A549 (cell line): ENCODE measurements around the gene WNT5B. TPM values are rescaled to one million over a fixed set of nuclear protein-coding genes. Genes with fewer than 3 reads are reported as not detected.

Experiments used
- ATAC-seq, 2 experiments: fragments of 200-7000 bp in 1 of 2; fragments of >200 bp in 1 of 2; cut with Nextera tagmentation in 1 of 2; cut with Tn5 transposase in 1 of 2; 3 replicates each; pipeline versions ENCODE4 v1.8.0 to v1.9.1; 2018 to 2020; ENCODE audit warnings: mild to moderate bottlenecking in 1 of 2, moderate library complexity in 1 of 2
- CTCF ChIA-PET: fragments of 300-600 bp; sonication (Branson Sonifier 250); formaldehyde crosslinking; extraction: SDS; loops from one replicate; lab custom pipeline; 2021; ENCODE audit warnings: antibody characterized with exemption, inconsistent platforms; lab: Yijun Ruan, JAX
- POLR2A ChIA-PET: fragments of 350-600 bp; formaldehyde crosslinking; extraction: SDS; loops from one replicate; lab custom pipeline; 2021; ENCODE audit warnings: antibody characterized with exemption, inconsistent platforms; lab: Yijun Ruan, JAX
- DNase-seq, 2 experiments: peaks; one replicate each; pipeline versions ENCODE4 v3.0.0 to v3.0.0-alpha.2; 2011 to 2016; ENCODE audit warnings: low read depth in 1 of 2, low spot score in 1 of 2
- FAIRE-seq: peaks from 2 replicates; lab custom pipeline; 2011; peaks lifted over from hg19 to GRCh38; lab: Jason Lieb, UNC
- H3K27ac ChIP-seq, 2 experiments: fragments of >200 bp; sonication (Bioruptor Twin); formaldehyde crosslinking; 3 replicates each; pipeline ENCODE4 v1.5.1; 2016 to 2017
- H3K4me1 ChIP-seq: fragments of >200 bp; sonication (Bioruptor Twin); formaldehyde crosslinking; 3 replicates; pipeline ENCODE4 v1.6.1; 2016
- H3K4me2 ChIP-seq: fragments of >200 bp; sonication (Bioruptor Twin); formaldehyde crosslinking; 3 replicates; pipeline ENCODE4 v1.6.1; 2016
- H3K4me3 ChIP-seq: fragments of >200 bp; sonication (Bioruptor Twin); formaldehyde crosslinking; 3 replicates; pipeline ENCODE4 v1.5.1; 2016
- H3K9me3 ChIP-seq: fragments of >200 bp; sonication (Bioruptor Twin); formaldehyde crosslinking; 3 replicates; pipeline ENCODE4 v1.6.1; 2016
- BHLHE40 ChIP-seq: IDR thresholded peaks from 2 replicates; pipeline ENCODE4 v1.6.1; 2012; ENCODE audit warnings: low read depth, low read length, inconsistent platforms
- CBX2 ChIP-seq: fragments of 200-600 bp; sonication (generic); IDR thresholded peaks from 2 replicates; pipeline ENCODE4 v1.6.1; 2016; ENCODE audit warnings: low read depth, mild to moderate bottlenecking, borderline replicate concordance
- CHD2 ChIP-seq: fragments of 150-350 bp; IDR thresholded peaks from 2 replicates; pipeline ENCODE4 v1.6.1; 2014; ENCODE audit warnings: low read length; ENCODE audit not compliant: partially characterized antibody
- FOSL2 ChIP-seq, 2 experiments: fragments of 450-650 bp in 1 of 2; fragments of >200 bp in 1 of 2; sonication (Bioruptor Twin) in 1 of 2; formaldehyde crosslinking; IDR thresholded peaks; 2 replicates each; pipeline versions ENCODE4 v1.5.0 to v1.6.1; 2016 to 2020; ENCODE audit warnings: mild to moderate bottlenecking in 1 of 2, moderate library complexity in 1 of 2
- HDAC2 ChIP-seq: fragments of 200-600 bp; sonication (generic); IDR thresholded peaks from 2 replicates; pipeline ENCODE4 v1.6.1; 2016
- HOXB5 ChIP-seq: fragments of 250-450 bp; sonication (Bioruptor Pico); IDR thresholded peaks from 2 replicates; pipeline ENCODE4 v1.5.0; 2020; ENCODE audit warnings: mild to moderate bottlenecking, moderate library complexity
- NFE2L2 ChIP-seq: fragments of 150-350 bp; conservative IDR thresholded peaks from 2 replicates; pipeline ENCODE4 v1.6.1; 2014; ENCODE audit warnings: low read length
- POLR2AphosphoS2 ChIP-seq: conservative IDR thresholded peaks from 2 replicates; pipeline ENCODE4 v1.6.1; 2012; ENCODE audit warnings: low read length, improper control_type of control experiment, inconsistent platforms
- ZFP36 ChIP-seq: fragments of 450-650 bp; IDR thresholded peaks from 2 replicates; pipeline ENCODE4 v1.6.1; 2014; ENCODE audit warnings: borderline replicate concordance; ENCODE audit not compliant: partially characterized antibody
- WGBS: methylation state at CpG from one replicate; pipeline ENCODE4 v1.1.6; 2017; ENCODE audit errors: missing lambda C conversion rate; 5-methylcytosine and 5-hydroxymethylcytosine counted together
- polyA plus RNA-seq, 4 experiments: library from polyadenylated mRNA; depleted of rRNA in 3 of 4; stranded (reverse); fragments of >200 nt; fragmentation: RNase III in 1 of 4; extraction: RNeasy Plus Mini Kit Qiagen cat#74134 plus additional on column Dnase treatment in 1 of 4; gene quantifications; 2 replicates in 3 of 4; 3 replicates in 1 of 4; pipeline ENCODE4 v1.2.3, GENCODE V29; 2011 to 2017
- TF ChIP-seq, protein P1 (sequence below): fragments of 200-600 bp; sonication (generic); IDR thresholded peaks from 2 replicates; pipeline ENCODE4 v1.6.1; 2016; ENCODE audit warnings: antibody characterized with exemption, mild to moderate bottlenecking, moderate library complexity
- TF ChIP-seq, protein P2 (sequence below): fragments of 150-350 bp; IDR thresholded peaks from 2 replicates; pipeline ENCODE4 v1.6.1; 2014; ENCODE audit warnings: low read depth, mild to moderate bottlenecking, low read length

The WNT5B gene
- polyA plus RNA-seq, 2 of the 4 experiments (the other 2 are of a cell fraction), result 1.3 to 1.6 TPM

GRCh38 chr12:1640328-1641234, 11.6 kb downstream of the WNT5B start:
- CTCF ChIA-PET, result interaction anchor here (0.7 to 17.7 kb wide), 6 partner anchors 8 to 675 kb away, joined by 3 to 210 read pairs (median 19); partner anchors contain the start of gene WNT5B
- Histone ChIP-seq H3K9me3 (no peaks in the 10 kb centered on the region), H3K4me3 (no peak overlapping the region), H3K4me1 (no peaks in the 10 kb centered on the region), H3K27ac (no peak overlapping the region), H3K4me2 (no peak overlapping the region)
- POLR2A ChIA-PET, result no interaction called here
- WGBS, result 73% methylated on average over 18 of the region's 18 CpGs
- no peak for TF ChIP-seq HDAC2
- no peak for TF ChIP-seq POLR2AphosphoS2
- TF ChIP-seq, protein P1, sequence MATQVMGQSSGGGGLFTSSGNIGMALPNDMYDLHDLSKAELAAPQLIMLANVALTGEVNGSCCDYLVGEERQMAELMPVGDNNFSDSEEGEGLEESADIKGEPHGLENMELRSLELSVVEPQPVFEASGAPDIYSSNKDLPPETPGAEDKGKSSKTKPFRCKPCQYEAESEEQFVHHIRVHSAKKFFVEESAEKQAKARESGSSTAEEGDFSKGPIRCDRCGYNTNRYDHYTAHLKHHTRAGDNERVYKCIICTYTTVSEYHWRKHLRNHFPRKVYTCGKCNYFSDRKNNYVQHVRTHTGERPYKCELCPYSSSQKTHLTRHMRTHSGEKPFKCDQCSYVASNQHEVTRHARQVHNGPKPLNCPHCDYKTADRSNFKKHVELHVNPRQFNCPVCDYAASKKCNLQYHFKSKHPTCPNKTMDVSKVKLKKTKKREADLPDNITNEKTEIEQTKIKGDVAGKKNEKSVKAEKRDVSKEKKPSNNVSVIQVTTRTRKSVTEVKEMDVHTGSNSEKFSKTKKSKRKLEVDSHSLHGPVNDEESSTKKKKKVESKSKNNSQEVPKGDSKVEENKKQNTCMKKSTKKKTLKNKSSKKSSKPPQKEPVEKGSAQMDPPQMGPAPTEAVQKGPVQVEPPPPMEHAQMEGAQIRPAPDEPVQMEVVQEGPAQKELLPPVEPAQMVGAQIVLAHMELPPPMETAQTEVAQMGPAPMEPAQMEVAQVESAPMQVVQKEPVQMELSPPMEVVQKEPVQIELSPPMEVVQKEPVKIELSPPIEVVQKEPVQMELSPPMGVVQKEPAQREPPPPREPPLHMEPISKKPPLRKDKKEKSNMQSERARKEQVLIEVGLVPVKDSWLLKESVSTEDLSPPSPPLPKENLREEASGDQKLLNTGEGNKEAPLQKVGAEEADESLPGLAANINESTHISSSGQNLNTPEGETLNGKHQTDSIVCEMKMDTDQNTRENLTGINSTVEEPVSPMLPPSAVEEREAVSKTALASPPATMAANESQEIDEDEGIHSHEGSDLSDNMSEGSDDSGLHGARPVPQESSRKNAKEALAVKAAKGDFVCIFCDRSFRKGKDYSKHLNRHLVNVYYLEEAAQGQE, result no peak
- no peak for TF ChIP-seq NFE2L2
- no peak for TF ChIP-seq CBX2
- ATAC-seq (no peak), DNase-seq (no peak), FAIRE-seq (no peak)

DNA sequence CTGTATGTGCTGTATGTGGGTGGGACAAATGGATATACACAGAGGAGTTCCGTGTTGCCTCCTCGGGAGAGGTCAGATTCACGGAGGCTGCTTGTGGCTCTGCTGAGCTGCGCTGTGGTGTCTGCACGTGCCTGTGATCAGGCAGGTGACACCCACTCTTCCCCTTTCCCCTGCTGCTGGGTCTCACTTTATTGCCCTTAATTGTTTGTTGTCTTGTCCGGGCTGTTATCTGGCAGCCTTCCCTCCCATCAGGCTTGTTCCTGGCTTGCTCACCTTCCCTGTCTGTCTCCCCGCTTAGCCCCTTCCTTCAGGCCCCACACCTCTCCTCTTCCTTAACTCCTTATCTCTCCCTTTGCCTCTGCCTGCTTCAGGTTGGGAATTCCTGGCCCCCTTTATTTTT, 13.5 kb downstream of the WNT5B start:
- POLR2A ChIA-PET, result no interaction called here
- Histone ChIP-seq H3K9me3 (no peaks in the 10 kb centered on the region), H3K4me2 (no peak overlapping the region), H3K4me1 (no peaks in the 10 kb centered on the region), H3K4me3 (no peak overlapping the region), H3K27ac (no peak overlapping the region)
- WGBS, result 72% methylated on average over 7 of the region's 7 CpGs
- FAIRE-seq (no peak), ATAC-seq (no peak), DNase-seq (no peak)
- CTCF ChIA-PET, result interaction anchor here (1.2 to 17.7 kb wide), 4 partner anchors 10 to 297 kb away, joined by 4 to 196 read pairs (median 27); partner anchors contain the start of gene WNT5B
- TF ChIP-seq BHLHE40 (no peak), ZFP36 (no peak), CHD2 (no peak), POLR2AphosphoS2 (no peak), FOSL2 (IDR thresholded peaks at IDR 0.05) (no peak), FOSL2 (CRISPR knock-in tag; IDR thresholded peaks at IDR 0.05) (no peak), HOXB5 (CRISPR knock-in tag) (no peak)
- TF ChIP-seq, protein P2, sequence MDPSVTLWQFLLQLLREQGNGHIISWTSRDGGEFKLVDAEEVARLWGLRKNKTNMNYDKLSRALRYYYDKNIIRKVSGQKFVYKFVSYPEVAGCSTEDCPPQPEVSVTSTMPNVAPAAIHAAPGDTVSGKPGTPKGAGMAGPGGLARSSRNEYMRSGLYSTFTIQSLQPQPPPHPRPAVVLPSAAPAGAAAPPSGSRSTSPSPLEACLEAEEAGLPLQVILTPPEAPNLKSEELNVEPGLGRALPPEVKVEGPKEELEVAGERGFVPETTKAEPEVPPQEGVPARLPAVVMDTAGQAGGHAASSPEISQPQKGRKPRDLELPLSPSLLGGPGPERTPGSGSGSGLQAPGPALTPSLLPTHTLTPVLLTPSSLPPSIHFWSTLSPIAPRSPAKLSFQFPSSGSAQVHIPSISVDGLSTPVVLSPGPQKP, result no peak
- TF ChIP-seq, protein P1, result no peak
